IMR-90 (cell line): ENCODE data around the gene TIAM2. TPM values are rescaled to one million over a fixed set of nuclear protein-coding genes. Genes with fewer than 3 reads are reported as not detected.

ENCODE experiments used
- ATAC-seq: fragments of 200-7000 bp; cut with Tn5 transposase; 2 replicates; pipeline ENCODE4 v1.9.1; 2020; ENCODE audit warnings: low read depth, mild to moderate bottlenecking, moderate library complexity
- BruUV-seq: library from RNA; stranded (reverse); fragments of 400-500 nt; replicated peaks from 2 replicates; lab custom pipeline; 2021; lab: Mats Ljungman, UMichigan
- CTCF ChIA-PET: fragments of 300-600 bp; formaldehyde crosslinking; extraction: SDS; loops from one replicate; lab custom pipeline; 2021; ENCODE audit warnings: antibody characterized with exemption; lab: Yijun Ruan, JAX
- POLR2A ChIA-PET: fragments of 300-600 bp; sonication (Branson Sonifier 250); formaldehyde crosslinking; loops from one replicate; lab custom pipeline; 2022; ENCODE audit warnings: antibody characterized with exemption; ENCODE audit not compliant: unreplicated experiment; lab: Charles Lee
- DNase-seq: peaks from one replicate; pipeline ENCODE4 v3.0.0; 2013
- H2AFZ ChIP-seq: replicated peaks from 2 replicates; pipeline ENCODE3; 2013; ENCODE audit warnings: low read length, mild to moderate bottlenecking; ENCODE audit not compliant: poor library complexity
- H2AK5ac ChIP-seq: 2 replicates; pipeline ENCODE4 v1.6.1; 2013; ENCODE audit warnings: low read depth, low read length, inconsistent platforms
- H2AK9ac ChIP-seq: replicated peaks from 2 replicates; pipeline ENCODE3; 2013; ENCODE audit warnings: mild to moderate bottlenecking, low read depth, low read length, moderate library complexity; ENCODE audit not compliant: poor library complexity
- H2BK120ac ChIP-seq: 2 replicates; pipeline ENCODE4 v1.6.1; 2013; ENCODE audit warnings: low read depth, low read length, inconsistent platforms
- H2BK15ac ChIP-seq: 3 replicates; pipeline ENCODE4 v1.6.1; 2013; ENCODE audit warnings: low read depth, low read length, inconsistent platforms
- H2BK20ac ChIP-seq: 2 replicates; pipeline ENCODE4 v1.6.1; 2013; ENCODE audit warnings: low read depth, mild to moderate bottlenecking, inconsistent platforms, low read length, moderate library complexity
- H2BK5ac ChIP-seq: 2 replicates; pipeline ENCODE4 v1.6.1; 2013; ENCODE audit warnings: mild to moderate bottlenecking, low read depth, low read length, inconsistent platforms; ENCODE audit not compliant: poor library complexity, severe bottlenecking
- H3K14ac ChIP-seq: replicated peaks from 2 replicates; pipeline ENCODE4 v1.6.1; 2013; ENCODE audit warnings: low read depth, low read length, inconsistent platforms
- H3K18ac ChIP-seq: 2 replicates; pipeline ENCODE4 v1.6.1; 2013; ENCODE audit warnings: low read depth, low read length, control low read depth
- H3K23ac ChIP-seq: 2 replicates; pipeline ENCODE4 v1.6.1; 2013; ENCODE audit warnings: low read depth, low read length, inconsistent platforms
- H3K27ac ChIP-seq: 2 replicates; pipeline ENCODE4 v1.5.1; 2013; ENCODE audit warnings: mild to moderate bottlenecking, control low read depth, low read length; ENCODE audit not compliant: insufficient read depth
- H3K27me3 ChIP-seq: 2 replicates; pipeline ENCODE4 v1.6.1; 2013; ENCODE audit warnings: low read length; ENCODE audit not compliant: control insufficient read depth, insufficient read depth
- H3K36me3 ChIP-seq: 2 replicates; pipeline ENCODE4 v1.6.1; 2013; ENCODE audit warnings: low read length, mixed read lengths; ENCODE audit not compliant: control insufficient read depth, insufficient read depth
- H3K4ac ChIP-seq: 2 replicates; pipeline ENCODE4 v1.6.1; 2013; ENCODE audit warnings: low read depth, low read length, inconsistent platforms
- H3K4me1 ChIP-seq: 2 replicates; pipeline ENCODE4 v1.6.1; 2013; ENCODE audit warnings: low read length, mixed read lengths; ENCODE audit not compliant: control insufficient read depth, insufficient read depth
- H3K4me2 ChIP-seq: 2 replicates; pipeline ENCODE4 v1.6.1; 2013; ENCODE audit warnings: low read depth, mild to moderate bottlenecking, control low read depth, low read length, moderate library complexity
- H3K4me3 ChIP-seq: 2 replicates; pipeline ENCODE4 v1.5.1; 2013; ENCODE audit warnings: low read depth, mild to moderate bottlenecking, control low read depth, low read length, moderate library complexity; ENCODE audit not compliant: insufficient read depth
- H3K56ac ChIP-seq: 2 replicates; pipeline ENCODE4 v1.6.1; 2013; ENCODE audit warnings: low read length, inconsistent platforms; ENCODE audit not compliant: insufficient read depth; ENCODE audit errors: extremely low read depth
- H3K79me1 ChIP-seq, 2 experiments: 2 replicates each; pipeline ENCODE4 v1.6.1; 2013; ENCODE audit warnings: low read length in 2 of 2, inconsistent platforms in 1 of 2, low read depth in 1 of 2
- H3K9ac ChIP-seq: 2 replicates; pipeline ENCODE4 v1.6.1; 2013; ENCODE audit warnings: low read depth, low read length, control low read depth
- H3K9me1 ChIP-seq: 2 replicates; pipeline ENCODE4 v1.6.1; 2013; ENCODE audit warnings: low read length, inconsistent platforms; ENCODE audit not compliant: insufficient read depth
- H3K9me3 ChIP-seq: 2 replicates; pipeline ENCODE4 v1.6.1; 2013; ENCODE audit warnings: low read length; ENCODE audit not compliant: control insufficient read depth, insufficient read depth
- H4K20me1 ChIP-seq: 2 replicates; pipeline ENCODE4 v1.6.1; 2013; ENCODE audit warnings: low read length, inconsistent platforms; ENCODE audit not compliant: insufficient read depth
- H4K5ac ChIP-seq: 2 replicates; pipeline ENCODE4 v1.6.1; 2013; ENCODE audit warnings: mild to moderate bottlenecking, low read depth, low read length, control low read depth
- H4K8ac ChIP-seq, 2 experiments: 2 replicates each; pipeline ENCODE4 v1.6.1; 2013; ENCODE audit warnings: low read depth in 2 of 2, low read length in 2 of 2, control low read depth in 1 of 2, inconsistent platforms in 1 of 2
- H4K91ac ChIP-seq: 2 replicates; pipeline ENCODE4 v1.6.1; 2013; ENCODE audit warnings: low read depth, low read length, inconsistent platforms; ENCODE audit not compliant: insufficient read depth
- BHLHE40 ChIP-seq: fragments of 150-350 bp; IDR thresholded peaks from 2 replicates; pipeline ENCODE4 v1.6.1; 2016; ENCODE audit warnings: mild to moderate bottlenecking, low read depth, low read length
- CEBPB ChIP-seq: IDR thresholded peaks from 2 replicates; pipeline ENCODE4 v1.6.1; 2012; ENCODE audit warnings: low read depth, low read length, improper control_type of control experiment
- CHD1 ChIP-seq: IDR thresholded peaks from 2 replicates; pipeline ENCODE4 v1.6.1; 2012; ENCODE audit warnings: low read depth, low read length, improper control_type of control experiment
- ELK1 ChIP-seq: fragments of 150-350 bp; IDR thresholded peaks from 2 replicates; pipeline ENCODE4 v1.6.1; 2016; ENCODE audit warnings: low read depth, mild to moderate bottlenecking, low read length, moderate library complexity, borderline replicate concordance
- FOS ChIP-seq: fragments of 150-350 bp; IDR thresholded peaks from 2 replicates; pipeline ENCODE4 v1.6.1; 2016; ENCODE audit warnings: low read depth, low read length
- MAFK ChIP-seq: IDR thresholded peaks from 2 replicates; pipeline ENCODE4 v1.6.1; 2012; ENCODE audit warnings: low read depth, low read length, improper control_type of control experiment
- MAZ ChIP-seq: IDR thresholded peaks from 2 replicates; pipeline ENCODE4 v1.6.1; 2012; ENCODE audit warnings: low read depth, mild to moderate bottlenecking, low read length, improper control_type of control experiment, moderate library complexity, borderline replicate concordance
- MXI1 ChIP-seq: IDR thresholded peaks from 2 replicates; pipeline ENCODE4 v1.6.1; 2012; ENCODE audit warnings: low read depth, mild to moderate bottlenecking, low read length, moderate library complexity, borderline replicate concordance
- NFE2L2 ChIP-seq: fragments of 150-350 bp; IDR thresholded peaks from 2 replicates; pipeline ENCODE4 v1.6.1; 2016; ENCODE audit warnings: low read depth, mild to moderate bottlenecking, low read length
- POLR2A ChIP-seq: IDR thresholded peaks from 2 replicates; pipeline ENCODE4 v1.6.1; 2012; ENCODE audit warnings: mild to moderate bottlenecking, low read depth, low read length
- RAD21 ChIP-seq: IDR thresholded peaks from 2 replicates; pipeline ENCODE4 v1.6.1; 2012; ENCODE audit warnings: low read length, improper control_type of control experiment
- RCOR1 ChIP-seq: IDR thresholded peaks from 2 replicates; pipeline ENCODE4 v1.6.1; 2012; ENCODE audit warnings: mild to moderate bottlenecking, low read length, improper control_type of control experiment; ENCODE audit not compliant: insufficient replicate concordance
- RFX5 ChIP-seq: IDR thresholded peaks from 2 replicates; pipeline ENCODE4 v1.8.0; 2012; ENCODE audit warnings: low read depth, mild to moderate bottlenecking, low read length, moderate library complexity
- SMC3 ChIP-seq: fragments of 150-350 bp; IDR thresholded peaks from 2 replicates; pipeline ENCODE4 v1.6.1; 2016; ENCODE audit warnings: low read depth, mild to moderate bottlenecking, antibody characterized with exemption, low read length, moderate library complexity
- WGBS, 2 experiments: methylation state at CpG; one replicate each; pipeline versions ENCODE4 v1.1.5 to v1.1.7; 2013; ENCODE audit warnings: missing lambda C conversion rate in 2 of 2; ENCODE audit not compliant: insufficient read length in 1 of 2; ENCODE audit errors: extremely low coverage in 2 of 2; 5-methylcytosine and 5-hydroxymethylcytosine counted together
- dilution Hi-C: fragments of 300-500 bp; cut with HindIII; formaldehyde crosslinking; loops from one replicate; pipeline ENCODE4 v1.14.3; 2018; ENCODE audit warnings: low sequenced_read_pairs; ENCODE audit not compliant: unreplicated experiment
- in situ Hi-C: fragments of 300-500 bp; cut with MboI; formaldehyde crosslinking; loops from 3 replicates; pipeline ENCODE4 v1.14.3; 2019; ENCODE audit warnings: low sequenced_read_pairs, inconsistent platforms, mixed read lengths
- intact Hi-C: fragments of 100-400 bp; cut with micrococcal nuclease; formaldehyde crosslinking; loops from 2 replicates; pipeline ENCODE4 v1.10.0; 2022
- polyA plus RNA-seq, 3 experiments: library from polyadenylated mRNA; depleted of rRNA; stranded (reverse); fragments of >200 nt; gene quantifications; 2 replicates each; pipeline ENCODE4 v1.2.3, GENCODE V29; 2012; ENCODE audit warnings: low replicate concordance in 1 of 3
- total RNA-seq: library from RNA; depleted of rRNA; stranded (reverse); fragments of >200 nt; gene quantifications from 2 replicates; pipeline ENCODE4 v1.2.3, GENCODE V29; 2012
- TF ChIP-seq, protein P1 (sequence below): conservative IDR thresholded peaks from 2 replicates; pipeline ENCODE4 v1.5.1; 2012; ENCODE audit warnings: mild to moderate bottlenecking, low read depth, low read length, improper control_type of control experiment
- TF ChIP-seq, protein P2 (sequence below): fragments of 150-350 bp; IDR thresholded peaks from 2 replicates; pipeline ENCODE4 v1.6.1; 2017; ENCODE audit warnings: mild to moderate bottlenecking, antibody characterized with exemption, low read length, low read depth

TIAM2 gene
- total and polyA plus RNA-seq, 2 of the 4 experiments (the other 2 are of a cell fraction) = 3.1 to 4.7 TPM

GRCh38 chr6:155253337-155253736 is 258.2 kb downstream of the TIAM2 start:
- in situ Hi-C loops (loop anchor here (5.0 kb wide), 1 partner anchor 321 kb away; no protein-coding TSS in a partner anchor), intact Hi-C loops (no loop called here), dilution Hi-C loops (no loop called here)
- BruUV-seq = no TSS peak
- TF ChIP-seq MAZ = no peak
- no peak for TF ChIP-seq RAD21
- no peak for TF ChIP-seq MAFK
- TF ChIP-seq RFX5 = no peak
- no peak for TF ChIP-seq FOS
- no peak for TF ChIP-seq CEBPB
- no peak for TF ChIP-seq MXI1
- TF ChIP-seq POLR2A = no peak
- TF ChIP-seq, protein P1, sequence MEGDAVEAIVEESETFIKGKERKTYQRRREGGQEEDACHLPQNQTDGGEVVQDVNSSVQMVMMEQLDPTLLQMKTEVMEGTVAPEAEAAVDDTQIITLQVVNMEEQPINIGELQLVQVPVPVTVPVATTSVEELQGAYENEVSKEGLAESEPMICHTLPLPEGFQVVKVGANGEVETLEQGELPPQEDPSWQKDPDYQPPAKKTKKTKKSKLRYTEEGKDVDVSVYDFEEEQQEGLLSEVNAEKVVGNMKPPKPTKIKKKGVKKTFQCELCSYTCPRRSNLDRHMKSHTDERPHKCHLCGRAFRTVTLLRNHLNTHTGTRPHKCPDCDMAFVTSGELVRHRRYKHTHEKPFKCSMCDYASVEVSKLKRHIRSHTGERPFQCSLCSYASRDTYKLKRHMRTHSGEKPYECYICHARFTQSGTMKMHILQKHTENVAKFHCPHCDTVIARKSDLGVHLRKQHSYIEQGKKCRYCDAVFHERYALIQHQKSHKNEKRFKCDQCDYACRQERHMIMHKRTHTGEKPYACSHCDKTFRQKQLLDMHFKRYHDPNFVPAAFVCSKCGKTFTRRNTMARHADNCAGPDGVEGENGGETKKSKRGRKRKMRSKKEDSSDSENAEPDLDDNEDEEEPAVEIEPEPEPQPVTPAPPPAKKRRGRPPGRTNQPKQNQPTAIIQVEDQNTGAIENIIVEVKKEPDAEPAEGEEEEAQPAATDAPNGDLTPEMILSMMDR = no peak
- no peak for TF ChIP-seq NFE2L2
- TF ChIP-seq, protein P2, sequence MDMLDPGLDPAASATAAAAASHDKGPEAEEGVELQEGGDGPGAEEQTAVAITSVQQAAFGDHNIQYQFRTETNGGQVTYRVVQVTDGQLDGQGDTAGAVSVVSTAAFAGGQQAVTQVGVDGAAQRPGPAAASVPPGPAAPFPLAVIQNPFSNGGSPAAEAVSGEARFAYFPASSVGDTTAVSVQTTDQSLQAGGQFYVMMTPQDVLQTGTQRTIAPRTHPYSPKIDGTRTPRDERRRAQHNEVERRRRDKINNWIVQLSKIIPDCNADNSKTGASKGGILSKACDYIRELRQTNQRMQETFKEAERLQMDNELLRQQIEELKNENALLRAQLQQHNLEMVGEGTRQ = no peak
- no peak for TF ChIP-seq RCOR1
- no peak for TF ChIP-seq ELK1
- TF ChIP-seq CHD1 = no peak
- TF ChIP-seq BHLHE40 = no peak
- TF ChIP-seq SMC3 = no peak
- Histone ChIP-seq H2BK15ac (no peak overlapping the region), H2BK120ac (no peak overlapping the region), H3K9me3 (no peaks in the 10 kb centered on the region), H2AK5ac (no peak overlapping the region), H3K27me3 (no peaks in the 10 kb centered on the region), H3K36me3 (peaks cover 20% of the 10 kb centered on the region), H3K56ac (no peak overlapping the region), H3K9ac (no peak overlapping the region), H2AK9ac (no peak overlapping the region), H2AFZ (no peak overlapping the region), H3K4me2 (0 out of 2 replicates have a peak overlapping the region, but pooled peaks have one; percentile 57), H3K23ac (no peak overlapping the region), H3K4ac (no peak overlapping the region), H3K4me1 (peaks cover 10% of the 10 kb centered on the region), H4K5ac (peak overlapping the region; percentile 72; the same call in 1 of the 2 replicates), H2BK20ac (no peak overlapping the region), H4K20me1 (no peaks in the 10 kb centered on the region), H4K91ac (no peak overlapping the region), H3K14ac (no peak overlapping the region), H4K8ac (no peak overlapping the region), H3K4me3 (no peak overlapping the region), H3K79me1 (0 out of 4 replicates have a peak, but pooled peaks cover 4 to 6% of the 10 kb centered on the region in 2 experiments), H3K18ac (no peak overlapping the region), H2BK5ac (no peak overlapping the region), H3K9me1 (peaks cover 6% of the 10 kb centered on the region; the same call in 1 of the 2 replicates), H3K27ac (no peak overlapping the region)
- ChIA-PET CTCF (no interaction called here), POLR2A (no interaction called here)
- ATAC-seq (no peak), DNase-seq (no peak)
- no CpG with 5 or more reads among the region's 1 CpG for WGBS, 2 experiments
